HepG2 (cell line): ENCODE results near the gene SLCO4A1. TPM values are rescaled to one million over a fixed set of nuclear protein-coding genes. Genes with fewer than 3 reads are reported as not detected.

Source experiments
- AGO2 ChIP-seq: fragments of 200-400 bp; formaldehyde crosslinking; optimal IDR thresholded peaks from 2 replicates; pipeline ENCODE3; 2017; ENCODE audit warnings: mild to moderate bottlenecking, low read depth, low read length, moderate library complexity
- CEBPZ ChIP-seq: IDR thresholded peaks from 2 replicates; pipeline ENCODE4 v1.6.1; 2012; ENCODE audit warnings: low read length, improper control_type of control experiment
- DRAP1 ChIP-seq: IDR thresholded peaks from 2 replicates; pipeline ENCODE4 v1.6.1; 2016; ENCODE audit warnings: missing genetic modification reagents, missing compliant biosample characterization
- HOXA7 ChIP-seq: sonication (generic); formaldehyde crosslinking; IDR thresholded peaks from 2 replicates; pipeline ENCODE4 v1.8.1; 2022; ENCODE audit warnings: mild to moderate bottlenecking, missing genetic modification reagents, moderate library complexity
- NR0B2 ChIP-seq: sonication (generic); formaldehyde crosslinking; IDR thresholded peaks from 2 replicates; pipeline ENCODE4 v1.4.0; 2020; ENCODE audit warnings: mild to moderate bottlenecking, missing genetic modification reagents
- NR1H2 ChIP-seq: sonication (generic); formaldehyde crosslinking; IDR thresholded peaks from 2 replicates; pipeline ENCODE4 v1.8.1; 2022; ENCODE audit warnings: low read depth, missing genetic modification reagents, borderline replicate concordance
- RFX3 ChIP-seq: IDR thresholded peaks from 2 replicates; pipeline ENCODE4 v1.6.1; 2016; ENCODE audit warnings: missing biosample characterization, missing genetic modification reagents
- SKIL ChIP-seq: sonication (generic); formaldehyde crosslinking; IDR thresholded peaks from 2 replicates; pipeline ENCODE4 v1.8.0; 2022; ENCODE audit warnings: missing genetic modification reagents, mild to moderate bottlenecking, moderate library complexity, borderline replicate concordance
- SNAPC4 ChIP-seq: sonication (generic); formaldehyde crosslinking; IDR thresholded peaks from 2 replicates; pipeline ENCODE4 v1.4.0; 2020; ENCODE audit warnings: mild to moderate bottlenecking, missing genetic modification reagents
- SNRNP70 ChIP-seq: fragments of 200-400 bp; formaldehyde crosslinking; IDR thresholded peaks from 2 replicates; pipeline ENCODE4 v1.6.1; 2017; ENCODE audit warnings: mild to moderate bottlenecking, low read depth, low read length, moderate library complexity
- TCF7 ChIP-seq: sonication (generic); IDR thresholded peaks from 2 replicates; pipeline ENCODE4 v1.6.1; 2016; ENCODE audit warnings: antibody characterized with exemption, low read depth
- THAP8 ChIP-seq: sonication (generic); formaldehyde crosslinking; IDR thresholded peaks from 2 replicates; pipeline ENCODE4 v1.5.1; 2020; ENCODE audit warnings: missing genetic modification reagents, mild to moderate bottlenecking, borderline replicate concordance
- ZC3H4 ChIP-seq: sonication (generic); formaldehyde crosslinking; IDR thresholded peaks from 2 replicates; pipeline ENCODE4 v1.4.0; 2020; ENCODE audit warnings: missing genetic modification reagents, borderline replicate concordance
- ZNF251 ChIP-seq: sonication (generic); formaldehyde crosslinking; IDR thresholded peaks from 2 replicates; pipeline ENCODE4 v1.9.0; 2021; ENCODE audit warnings: mild to moderate bottlenecking, missing genetic modification reagents
- ZNF296 ChIP-seq: sonication (generic); formaldehyde crosslinking; conservative IDR thresholded peaks from 2 replicates; pipeline ENCODE4 v1.5.0; 2020; ENCODE audit warnings: mild to moderate bottlenecking, missing genetic modification reagents
- ZNF75D ChIP-seq: sonication (generic); formaldehyde crosslinking; IDR thresholded peaks from 2 replicates; pipeline ENCODE4 v1.8.1; 2023; ENCODE audit warnings: missing genetic modification reagents, mild to moderate bottlenecking, borderline replicate concordance
- ZNF761 ChIP-seq: sonication (generic); formaldehyde crosslinking; conservative IDR thresholded peaks from 2 replicates; pipeline ENCODE4 v1.4.0; 2020; ENCODE audit warnings: mild to moderate bottlenecking, missing genetic modification reagents
- polyA plus RNA-seq, 8 experiments: library from polyadenylated mRNA; depleted of rRNA in 3 of 8; stranded (reverse) in 7 of 8; unstranded in 1 of 8; fragments of >200 nt; fragmentation: Illumina TruSeq in 4 of 8; extraction: Trizol in 4 of 8; gene quantifications; 2 replicates each; pipeline versions ENCODE4 v1.2.1 to v1.2.3, GENCODE V29; 2011 to 2016; ENCODE audit warnings: low read depth in 4 of 8, missing spikeins in 1 of 8, mixed read lengths in 1 of 8; ENCODE audit not compliant: insufficient read depth in 1 of 8
- total RNA-seq, 5 experiments: library from RNA; depleted of rRNA; stranded (reverse); fragments of >200 nt; fragmentation: Illumina TruSeq; extraction: Trizol; gene quantifications; 2 replicates each; pipeline ENCODE4 v1.2.3, GENCODE V29; 2016; ENCODE audit warnings: low read depth in 1 of 5

Gene SLCO4A1
- total and polyA plus RNA-seq, 2 of the 13 experiments (the other 11 are each of a cell fraction or from before 2014, with no cell fraction given) = 55.5 to 112 TPM

GRCh38 chr20:62644802-62645496 lies 2.6 kb downstream of the SLCO4A1 start (continued):
- TF ChIP-seq CEBPZ = no peak
- no peak for TF ChIP-seq ZNF251 (CRISPR knock-in tag)
- no peak for TF ChIP-seq ZNF296
- no peak for TF ChIP-seq NR0B2 (CRISPR knock-in tag)
- peak; percentile 13 for TF ChIP-seq AGO2
- TF ChIP-seq DRAP1 = no peak
- TF ChIP-seq RFX3 (CRISPR knock-in tag) = no peak
- no peak for TF ChIP-seq THAP8 (CRISPR knock-in tag)
- TF ChIP-seq SNRNP70 = no peak
- TF ChIP-seq HOXA7 (CRISPR knock-in tag) = no peak
- TF ChIP-seq NR1H2 = no peak
- no peak for TF ChIP-seq ZNF761 (CRISPR knock-in tag)
- no peak for TF ChIP-seq SNAPC4 (CRISPR knock-in tag)
- TF ChIP-seq ZNF75D (CRISPR knock-in tag) = no peak
- TF ChIP-seq ZC3H4 (CRISPR knock-in tag) = no peak
- no peak for TF ChIP-seq TCF7
- TF ChIP-seq SKIL (CRISPR knock-in tag) = no peak
